ENCODE data around the gene NAV1. TPM values are rescaled to one million over a fixed set of nuclear protein-coding genes. Genes with fewer than 3 reads are reported as not detected.

NAV1 gene
- total RNA-seq, 1 experiment from 2014 or later, result 17.7 TPM

GRCh38 chr1:201501812-201502510 lies 37.0 kb upstream of the NAV1 start:
- no peaks in the 10 kb centered on the region for H3K9me3 ChIP-seq
- peaks cover 5% of the 10 kb centered on the region; the same call in 1 of the 2 replicates for H3K36me3 ChIP-seq
- no peaks in the 10 kb centered on the region for H3K27me3 ChIP-seq
- H3K4me3 ChIP-seq, result no peak overlapping the region
- no peak for DNase-seq

- peaks cover 5% of the 10 kb centered on the region; the same call in 1 of the 2 replicates for H3K36me3 ChIP-seq
- DNase-seq, result no peak
Observed at GRCh38 chr1:201502511-201502857, 36.4 kb upstream of the NAV1 start.

GRCh38 chr1:201503397-201504176 lies 35.3 kb upstream of the NAV1 start:
- Histone ChIP-seq H3K4me3 (no peak overlapping the region), H3K9me3 (no peaks in the 10 kb centered on the region), H3K27me3 (no peaks in the 10 kb centered on the region), H3K36me3 (peaks cover 5% of the 10 kb centered on the region; the same call in 1 of the 2 replicates)
- DNase-seq, result peak; percentile 75

More at GRCh38 chr1:201502511-201502857, 36.4 kb upstream of the NAV1 start:
- Histone ChIP-seq H3K9me3 (no peaks in the 10 kb centered on the region), H3K27me3 (no peaks in the 10 kb centered on the region), H3K4me3 (no peak overlapping the region)

- no peak for DNase-seq
- H3K27me3 ChIP-seq, result no peaks in the 10 kb centered on the region
- H3K9me3 ChIP-seq, result no peaks in the 10 kb centered on the region
- no peak overlapping the region for H3K4me3 ChIP-seq
- H3K36me3 ChIP-seq, result peaks cover 5% of the 10 kb centered on the region; the same call in 1 of the 2 replicates
Observed at GRCh38 chr1:201504179-201504631, 34.7 kb upstream of the NAV1 start.

GRCh38 chr1:201504799-201505502 lies 34.0 kb upstream of the NAV1 start:
- DNase-seq, result no peak
- no peaks in the 10 kb centered on the region for H3K9me3 ChIP-seq
- H3K36me3 ChIP-seq, result peaks cover 5% of the 10 kb centered on the region; the same call in 1 of the 2 replicates

GRCh38 chr1:201505503-201505890 lies 33.4 kb upstream of the NAV1 start:
- no peak for DNase-seq
- H3K9me3 ChIP-seq, result no peaks in the 10 kb centered on the region
- H3K27me3 ChIP-seq, result no peaks in the 10 kb centered on the region
- peaks cover 5% of the 10 kb centered on the region; the same call in 1 of the 2 replicates for H3K36me3 ChIP-seq
- H3K4me3 ChIP-seq, result no peak overlapping the region

More at GRCh38 chr1:201504799-201505502, 34.0 kb upstream of the NAV1 start:
- H3K27me3 ChIP-seq, result no peaks in the 10 kb centered on the region
- no peak overlapping the region for H3K4me3 ChIP-seq

GRCh38 chr1:201506092-201506491 lies 32.8 kb upstream of the NAV1 start:
- no peaks in the 10 kb centered on the region for H3K9me3 ChIP-seq
- H3K36me3 ChIP-seq, result peaks cover 4% of the 10 kb centered on the region; the same call in 1 of the 2 replicates
- no peaks in the 10 kb centered on the region for H3K27me3 ChIP-seq
- DNase-seq, result no peak
- peak overlapping the region; percentile 60 for H3K4me3 ChIP-seq

- Histone ChIP-seq H3K9me3 (no peaks in the 10 kb centered on the region), H3K36me3 (no peaks in the 10 kb centered on the region), H3K4me3 (peak within 1 kb of the TSS; percentile 60), H3K27me3 (no peaks in the 10 kb centered on the region)
- peak; percentile 89 for DNase-seq
Observed at GRCh38 chr1:201506557-201507359, 32.2 kb upstream of the NAV1 start, which contains the start of gene CSRP1. Gene CSRP1, minus strand, starts transcription at chr1:201507123. Its CDS starts 10,820 bp downstream, at chr1:201496303.

GRCh38 chr1:201507360-201507675 lies 31.6 kb upstream of the NAV1 start:
- H3K9me3 ChIP-seq, result no peaks in the 10 kb centered on the region
- peak overlapping the region; percentile 60 for H3K4me3 ChIP-seq
- no peaks in the 10 kb centered on the region for H3K36me3 ChIP-seq
- H3K27me3 ChIP-seq, result no peaks in the 10 kb centered on the region
- DNase-seq, result no peak

GRCh38 chr1:201508809-201509208 lies 30.1 kb upstream of the NAV1 start:
- Histone ChIP-seq H3K36me3 (no peaks in the 10 kb centered on the region), H3K9me3 (no peaks in the 10 kb centered on the region), H3K27me3 (no peaks in the 10 kb centered on the region), H3K4me3 (no peak overlapping the region)
- no peak for DNase-seq

GRCh38 chr1:201509601-201510374 lies 29.1 kb upstream of the NAV1 start:
- Histone ChIP-seq H3K36me3 (no peaks in the 10 kb centered on the region), H3K27me3 (no peaks in the 10 kb centered on the region), H3K9me3 (no peaks in the 10 kb centered on the region), H3K4me3 (no peak overlapping the region)
- no peak for DNase-seq

GRCh38 chr1:201510734-201511133 lies 28.2 kb upstream of the NAV1 start:
- H3K4me3 ChIP-seq, result no peak overlapping the region
- no peak for DNase-seq
- no peaks in the 10 kb centered on the region for H3K36me3 ChIP-seq
- no peaks in the 10 kb centered on the region for H3K27me3 ChIP-seq
- H3K9me3 ChIP-seq, result no peaks in the 10 kb centered on the region

- Histone ChIP-seq H3K4me3 (no peak overlapping the region), H3K9me3 (no peaks in the 10 kb centered on the region), H3K27me3 (no peaks in the 10 kb centered on the region), H3K36me3 (no peaks in the 10 kb centered on the region)
- DNase-seq, result no peak
Observed at GRCh38 chr1:201511396-201511940, 27.5 kb upstream of the NAV1 start.

GRCh38 chr1:201511941-201512539 lies 26.9 kb upstream of the NAV1 start:
- H3K9me3 ChIP-seq, result no peaks in the 10 kb centered on the region
- no peak overlapping the region for H3K4me3 ChIP-seq
- no peak for DNase-seq
- no peaks in the 10 kb centered on the region for H3K27me3 ChIP-seq
- no peaks in the 10 kb centered on the region for H3K36me3 ChIP-seq

Data from MG63 (cell line).